H1 (cell line): Measurements from ENCODE around the gene C1orf50. TPM values are rescaled to one million over a fixed set of nuclear protein-coding genes. Genes with fewer than 3 reads are reported as not detected.
"Not testable (repeated sequence)": the region's sequence is repeated elsewhere in the genome, so short reads cannot be mapped to it uniquely, and the experiment has no call there.

Experiments used
- CTCF ChIA-PET: fragments of 300-600 bp; sonication (Branson Sonifier 250); formaldehyde crosslinking; loops from one replicate; lab custom pipeline; 2021; ENCODE audit not compliant: partially characterized antibody; lab: Charles Lee
- POLR2A ChIA-PET: fragments of 300-600 bp; sonication (Branson Sonifier 250); formaldehyde crosslinking; loops from one replicate; lab custom pipeline; 2021; ENCODE audit warnings: inconsistent platforms; ENCODE audit not compliant: partially characterized antibody; lab: Charles Lee
- DNase-seq, 2 experiments: peaks; one replicate each; pipeline versions ENCODE4 v3.0.0 to v3.0.0-alpha.2; 2010 to 2022; ENCODE audit warnings: low spot score in 2 of 2, low read depth in 1 of 2, mixed read lengths in 1 of 2
- FAIRE-seq: peaks from 2 replicates; lab custom pipeline; 2011; peaks lifted over from hg19 to GRCh38; lab: Jason Lieb, UNC
- H2AFZ ChIP-seq: 2 replicates; pipeline ENCODE4 v1.8.1; 2012; ENCODE audit warnings: low read length, inconsistent platforms
- H2AK5ac ChIP-seq: 2 replicates; pipeline ENCODE4 v1.6.1; 2013; ENCODE audit warnings: low read depth, low read length
- H2BK120ac ChIP-seq: replicated peaks from 2 replicates; pipeline ENCODE3; 2013; ENCODE audit warnings: low read depth, low read length, inconsistent platforms
- H2BK12ac ChIP-seq: 2 replicates; pipeline ENCODE4 v1.6.1; 2013; ENCODE audit warnings: low read depth, low read length
- H2BK15ac ChIP-seq: 2 replicates; pipeline ENCODE4 v1.6.1; 2013; ENCODE audit warnings: low read length
- H2BK20ac ChIP-seq: 2 replicates; pipeline ENCODE4 v1.6.1; 2013; ENCODE audit warnings: low read length
- H2BK5ac ChIP-seq: 2 replicates; pipeline ENCODE4 v1.6.1; 2013; ENCODE audit warnings: low read depth, low read length
- H3K14ac ChIP-seq: 2 replicates; pipeline ENCODE4 v1.6.1; 2013; ENCODE audit warnings: inconsistent platforms; ENCODE audit not compliant: insufficient read length
- H3K18ac ChIP-seq: 2 replicates; pipeline ENCODE4 v1.6.1; 2013; ENCODE audit warnings: low read length; ENCODE audit errors: extremely low read depth
- H3K23ac ChIP-seq: 2 replicates; pipeline ENCODE4 v1.6.1; 2013; ENCODE audit warnings: inconsistent platforms; ENCODE audit not compliant: insufficient read length
- H3K23me2 ChIP-seq: 2 replicates; pipeline ENCODE4 v1.6.1; 2013; ENCODE audit warnings: low read depth, low read length
- H3K27ac ChIP-seq: 2 replicates; pipeline ENCODE4 v1.6.1; 2011; ENCODE audit warnings: low read depth, low read length, inconsistent platforms
- H3K27me3 ChIP-seq, 4 experiments: replicated peaks in 1 of 4; 1 replicate in 1 of 4; 2 replicates in 3 of 4; pipeline versions ENCODE4 v1.6.1 to v1.8.1; 2011 to 2013; ENCODE audit warnings: low read length in 3 of 4, mild to moderate bottlenecking in 3 of 4, inconsistent platforms in 2 of 4, mixed read lengths in 2 of 4, moderate library complexity in 1 of 4; ENCODE audit not compliant: control insufficient read depth in 3 of 4, insufficient read depth in 3 of 4; ENCODE audit errors: extremely low read depth in 1 of 4
- H3K36me3 ChIP-seq, 4 experiments: 2 replicates each; pipeline versions ENCODE4 v1.6.1 to v1.8.1; 2011 to 2013; ENCODE audit warnings: mild to moderate bottlenecking in 4 of 4, low read length in 3 of 4, moderate library complexity in 2 of 4, control low read depth in 1 of 4, inconsistent platforms in 1 of 4; ENCODE audit not compliant: insufficient read depth in 4 of 4, control insufficient read depth in 2 of 4
- H3K4ac ChIP-seq: replicated peaks from 2 replicates; pipeline ENCODE3; 2013; ENCODE audit warnings: low read length, low read depth, mixed read lengths, inconsistent platforms; ENCODE audit not compliant: insufficient read length
- H3K4me1 ChIP-seq, 4 experiments: replicated peaks in 1 of 4; 1 replicate in 1 of 4; 2 replicates in 3 of 4; pipeline versions ENCODE4 v1.6.1 to v1.8.1; 2011 to 2013; ENCODE audit warnings: low read length in 3 of 4, inconsistent platforms in 2 of 4, mixed read lengths in 1 of 4; ENCODE audit not compliant: insufficient read depth in 4 of 4, control insufficient read depth in 3 of 4
- H3K4me2 ChIP-seq, 2 experiments: 2 replicates each; pipeline versions ENCODE4 v1.6.1 to v1.8.1; 2011 to 2013; ENCODE audit warnings: low read depth in 2 of 2, low read length in 2 of 2, control low read depth in 1 of 2, inconsistent platforms in 1 of 2, mild to moderate bottlenecking in 1 of 2; ENCODE audit not compliant: insufficient read depth in 1 of 2
- H3K4me3 ChIP-seq, 4 experiments: fragments of 200-600, 300-600 bp in 1 of 4; sonication (generic), shearing (Covaris generic), sonication (Bioruptor Twin) in 1 of 4; 2 replicates each; pipeline versions ENCODE4 v1.5.1 to v1.8.1; 2011 to 2016; ENCODE audit warnings: low read length in 4 of 4, low read depth in 3 of 4, control low read depth in 2 of 4, inconsistent platforms in 2 of 4, mild to moderate bottlenecking in 2 of 4, mixed read lengths in 1 of 4, moderate library complexity in 1 of 4; ENCODE audit not compliant: insufficient read depth in 2 of 4; ENCODE audit errors: extremely low read depth in 1 of 4
- H3K56ac ChIP-seq: replicated peaks from 2 replicates; pipeline ENCODE3; 2013; ENCODE audit warnings: low read depth, mild to moderate bottlenecking, mixed read lengths, low read length, inconsistent platforms; ENCODE audit not compliant: insufficient read length
- H3K79me1 ChIP-seq: 2 replicates; pipeline ENCODE4 v1.6.1; 2013; ENCODE audit warnings: low read depth, low read length, control low read depth
- H3K79me2 ChIP-seq, 2 experiments: 2 replicates each; pipeline versions ENCODE4 v1.6.1 to v1.8.1; 2012 to 2013; ENCODE audit warnings: low read length in 2 of 2, mild to moderate bottlenecking in 2 of 2, inconsistent platforms in 1 of 2; ENCODE audit not compliant: insufficient read depth in 2 of 2, control insufficient read depth in 1 of 2
- H3K9ac ChIP-seq, 4 experiments: replicated peaks in 1 of 4; 1 replicate in 1 of 4; 2 replicates in 3 of 4; pipeline versions ENCODE4 v1.6.1 to v1.8.1; 2011 to 2013; ENCODE audit warnings: low read depth in 3 of 4, low read length in 3 of 4, control low read depth in 2 of 4, mild to moderate bottlenecking in 2 of 4, moderate library complexity in 2 of 4, inconsistent platforms in 1 of 4; ENCODE audit errors: extremely low read depth in 1 of 4
- H3K9me3 ChIP-seq, 2 experiments: 2 replicates each; pipeline versions ENCODE4 v1.6.1 to v1.8.1; 2012 to 2013; ENCODE audit warnings: mild to moderate bottlenecking in 2 of 2, moderate library complexity in 2 of 2, control low read depth in 1 of 2, inconsistent platforms in 1 of 2, low read depth in 1 of 2, low read length in 1 of 2, mixed read lengths in 1 of 2; ENCODE audit not compliant: insufficient read depth in 2 of 2
- H4K20me1 ChIP-seq, 2 experiments: replicated peaks in 1 of 2; 2 replicates each; pipeline versions ENCODE3 to v1.8.1; 2011 to 2013; ENCODE audit warnings: inconsistent platforms in 2 of 2, low read length in 2 of 2, mild to moderate bottlenecking in 1 of 2; ENCODE audit not compliant: insufficient read depth in 2 of 2, control insufficient read depth in 1 of 2
- H4K5ac ChIP-seq: 2 replicates; pipeline ENCODE4 v1.6.1; 2013; ENCODE audit warnings: low read length, low read depth, mixed read lengths, inconsistent platforms; ENCODE audit not compliant: insufficient read length
- H4K8ac ChIP-seq: 2 replicates; pipeline ENCODE4 v1.8.0; 2013; ENCODE audit warnings: mild to moderate bottlenecking, moderate library complexity, low read length, inconsistent platforms; ENCODE audit not compliant: insufficient read depth; ENCODE audit errors: extremely low read depth
- H4K91ac ChIP-seq: replicated peaks from 2 replicates; pipeline ENCODE3; 2013; ENCODE audit warnings: low read length, mixed read lengths, inconsistent platforms; ENCODE audit not compliant: insufficient read length
- WGBS, 2 experiments: shearing (Covaris generic) in 1 of 2; methylation state at CpG; one replicate each; pipeline versions ENCODE4 v1.1.6 to v1.1.7; 2013 to 2015; ENCODE audit warnings: low lambda C conversion rate in 2 of 2, mixed read lengths in 2 of 2, inconsistent platforms in 1 of 2, low coverage in 1 of 2, missing lambda C conversion rate in 1 of 2; ENCODE audit not compliant: insufficient replicate concordance in 2 of 2, insufficient coverage in 1 of 2, insufficient read length in 1 of 2; ENCODE audit errors: extremely low coverage in 1 of 2, missing lambda C conversion rate in 1 of 2; 5-methylcytosine and 5-hydroxymethylcytosine counted together
- polyA plus RNA-seq, 7 experiments: library from polyadenylated mRNA; depleted of rRNA in 3 of 7; stranded (reverse) in 5 of 7; unstranded in 2 of 7; fragments of >200 nt in 5 of 7; fragments of 200-250 nt in 2 of 7; gene quantifications; 1 replicate in 5 of 7; 2 replicates in 1 of 7; 4 replicates in 1 of 7; pipeline versions ENCODE4 v1.2.1 to v1.2.3, GENCODE V29; 2011 to 2013; ENCODE audit warnings: missing spikeins in 2 of 7, mixed read lengths in 2 of 7
- total RNA-seq: library from RNA; stranded (reverse); fragmentation: NEBNext Ultra II Directional; extraction: Animal tissue kit (Norgen Biotek cat#: 25700); gene quantifications from 2 replicates; pipeline ENCODE4 v1.2.1, GENCODE V29; 2021

Gene C1orf50
- total and polyA plus RNA-seq, 2 of the 8 experiments (the other 6 are each of a cell fraction or from before 2014, with no cell fraction given) = 3.2 to 7.1 TPM

- 100% methylated on average over 1 of the region's 2 CpGs; no CpG with 5 or more reads in 1 of the 2 experiments for WGBS, 2 experiments
- FAIRE-seq, H2BK120ac ChIP-seq, H3K23me2 ChIP-seq, H3K56ac ChIP-seq, H3K9me3 ChIP-seq, H3K27ac ChIP-seq, H3K4me1 ChIP-seq, H2AFZ ChIP-seq, H2BK12ac ChIP-seq, H3K79me2 ChIP-seq, H3K23ac ChIP-seq, DNase-seq, H2BK5ac ChIP-seq, H3K79me1 ChIP-seq, H3K18ac ChIP-seq, H4K8ac ChIP-seq, H3K14ac ChIP-seq, H3K4ac ChIP-seq, H3K4me2 ChIP-seq, H4K91ac ChIP-seq, H3K9ac ChIP-seq, H3K4me3 ChIP-seq, H4K20me1 ChIP-seq, H2BK15ac ChIP-seq, H2BK20ac ChIP-seq, H2AK5ac ChIP-seq, H3K27me3 ChIP-seq, H3K36me3 ChIP-seq, H4K5ac ChIP-seq: not testable (repeated sequence)
- ChIA-PET CTCF (interaction anchor here (0.7 kb wide), 1 partner anchor 1831 kb away, joined by 3 read pairs; no protein-coding TSS in a partner anchor), POLR2A (interaction anchor here (1.0 kb wide), 1 partner anchor 302 kb away, joined by 3 read pairs; no protein-coding TSS in a partner anchor)
Measured at GRCh38 chr1:42722403-42722802, 44.6 kb upstream of the C1orf50 start.
